Neural cell (in vitro differentiated cells): ENCODE measurements around the gene MAP3K5. TPM values are rescaled to one million over a fixed set of nuclear protein-coding genes. Genes with fewer than 3 reads are reported as not detected.

Experiments
- H2AFZ ChIP-seq: fragments of 200-600, 300-800 bp; sonication (generic), shearing (Covaris generic); 2 replicates; pipeline ENCODE4 v1.6.0; 2014; ENCODE audit warnings: low read depth, mild to moderate bottlenecking, antibody characterized with exemption, low read length, moderate library complexity
- H3F3A ChIP-seq: fragments of 200-600 bp; shearing (Covaris generic); 2 replicates; pipeline ENCODE4 v1.6.1; 2016; ENCODE audit warnings: mild to moderate bottlenecking, moderate library complexity, mixed read lengths, antibody characterized with exemption, low read length; ENCODE audit not compliant: insufficient read depth, poor library complexity, severe bottlenecking
- H3K27ac ChIP-seq: fragments of 200-600, 300-800 bp; sonication (generic), shearing (Covaris generic); 2 replicates; pipeline ENCODE4 v1.5.1; 2014; ENCODE audit warnings: mild to moderate bottlenecking, low read length, moderate library complexity
- H3K27me3 ChIP-seq: fragments of 300-800, 200-600 bp; sonication (generic), shearing (Covaris generic); 2 replicates; pipeline ENCODE4 v1.6.0; 2014; ENCODE audit warnings: mild to moderate bottlenecking, low read depth, low read length, moderate library complexity; ENCODE audit not compliant: insufficient read depth
- H3K36me3 ChIP-seq: fragments of 300-800, 200-600 bp; sonication (generic), shearing (Covaris generic); 2 replicates; pipeline ENCODE4 v1.5.1; 2014; ENCODE audit warnings: mild to moderate bottlenecking, antibody characterized with exemption, low read length, moderate library complexity; ENCODE audit not compliant: insufficient read depth
- H3K4me2 ChIP-seq: fragments of 300-800, 200-600 bp; sonication (generic), shearing (Covaris generic); 2 replicates; pipeline ENCODE4 v1.6.0; 2014; ENCODE audit warnings: mild to moderate bottlenecking, low read length
- H3K4me3 ChIP-seq: fragments of 300-800, 200-600 bp; sonication (generic), shearing (Covaris generic); 2 replicates; pipeline ENCODE4 v1.5.1; 2014; ENCODE audit warnings: mild to moderate bottlenecking, low read length, moderate library complexity
- H3K79me2 ChIP-seq: fragments of 200-600 bp; shearing (Covaris generic); replicated peaks from 2 replicates; pipeline ENCODE4 v1.6.0; 2014; ENCODE audit warnings: mild to moderate bottlenecking, low read length, moderate library complexity; ENCODE audit not compliant: insufficient read depth
- H3K9ac ChIP-seq: fragments of 300-800, 200-600 bp; sonication (generic), shearing (Covaris generic); 2 replicates; pipeline ENCODE4 v1.6.1; 2016; ENCODE audit warnings: mild to moderate bottlenecking, low read length, mixed read lengths
- H3K9me2 ChIP-seq: fragments of 200-600 bp; shearing (Covaris generic); 2 replicates; pipeline ENCODE4 v1.6.1; 2016; ENCODE audit warnings: mild to moderate bottlenecking, low read length, mixed read lengths; ENCODE audit not compliant: insufficient read depth
- H3K9me3 ChIP-seq: fragments of 200-600, 300-800 bp; sonication (generic), shearing (Covaris generic); 2 replicates; pipeline ENCODE4 v1.6.1; 2016; ENCODE audit warnings: mild to moderate bottlenecking, mixed run types, low read length, moderate library complexity, mixed read lengths
- H4K20me1 ChIP-seq: fragments of 200-600 bp; shearing (Covaris generic); 2 replicates; pipeline ENCODE4 v1.6.1; 2016; ENCODE audit warnings: mild to moderate bottlenecking, mixed run types; ENCODE audit not compliant: insufficient read depth
- POLR2AphosphoS5 ChIP-seq: IDR thresholded peaks from 2 replicates; pipeline ENCODE4 v1.6.1; 2012
- REST ChIP-seq: IDR thresholded peaks from 2 replicates; pipeline ENCODE4 v1.6.1; 2012; ENCODE audit warnings: borderline replicate concordance
- polyA plus RNA-seq: library from polyadenylated mRNA; depleted of rRNA; stranded (reverse); fragments of >200 nt; gene quantifications from 2 replicates; pipeline ENCODE4 v1.2.3, GENCODE V29; 2014
- small RNA-seq, 3 experiments: library from RNA; depleted of rRNA; stranded (forward); fragments of <200 nt; gene quantifications; one replicate each; pipeline ENCODE3, GENCODE V24; 2012

MAP3K5 gene
- polyA plus RNA-seq, 1 donor from 2014 or later, result 2.0 TPM

- Histone ChIP-seq H3K4me2 (no peak overlapping the region), H3K27ac (no peak overlapping the region), H3K9me3 (no peaks in the 10 kb centered on the region), H4K20me1 (no peaks in the 10 kb centered on the region), H3K9me2 (no peaks in the 10 kb centered on the region), H3K27me3 (no peaks in the 10 kb centered on the region), H3K4me3 (no peak overlapping the region), H3K79me2 (no peaks in the 10 kb centered on the region), H3K9ac (no peak overlapping the region), H3K36me3 (no peaks in the 10 kb centered on the region), H3F3A (no peaks in the 10 kb centered on the region), H2AFZ (no peak overlapping the region)
- no peak for TF ChIP-seq REST
- no peak for TF ChIP-seq POLR2AphosphoS5
Observed at GRCh38 chr6:136508725-136509392, 283.4 kb downstream of the MAP3K5 start.

Small RNA genes within 50 kb of the gene (small RNA-seq; reads per million reads assigned to genes)
- gene RNA5SP219, result 0.57 to 1.6 (median 0.59) reads per million in 3 experiments

Other genes with a start within 250 kb of the MAP3K5 start
- 3.6 and 5.1 TPM in 2 replicates for gene MAP7, start 242.1 kb downstream of the MAP3K5 start, polyA plus RNA-seq
- 5.3 and 10.8 TPM in 2 replicates for gene PEX7, start 30.1 kb upstream of the MAP3K5 start, polyA plus RNA-seq
- 0.56 TPM in 1 of 2 replicates, not detected in the other for gene SLC35D3, start 129.8 kb upstream of the MAP3K5 start, polyA plus RNA-seq